Right ventricle myocardium inferior (tissue), 1 donor: ENCODE results near the gene SLC5A12. TPM values are rescaled to one million over a fixed set of nuclear protein-coding genes. Genes with fewer than 3 reads are reported as not detected.

Source experiments
- total RNA-seq: library from RNA; stranded (reverse); fragmentation: NEBNext Ultra II Directional; extraction: Animal tissue kit (Norgen Biotek cat#: 25700); gene quantifications from one replicate; pipeline ENCODE4 v1.2.1, GENCODE V29; 2021
- donor health status: DM: no; HTN: yes; CAD: no; lungs with severe emphysema.

SLC5A12 gene
- total RNA-seq, 1 donor from 2014 or later, result not detected

Other genes starting within 250 kb of the SLC5A12 start
- gene MUC15, start 149.8 kb downstream of the SLC5A12 start, total RNA-seq, result not detected